Dermis lymphatic vessel endothelial cell (primary cell): Measurements from ENCODE around the gene GOLGA8M. TPM values are rescaled to one million over a fixed set of nuclear protein-coding genes. Genes with fewer than 3 reads are reported as not detected.

Source experiments
- total RNA-seq: library from RNA; depleted of rRNA; stranded (reverse); fragments of >200 nt; gene quantifications from 2 replicates; pipeline ENCODE4 v1.2.1, GENCODE V29; 2014

The GOLGA8M gene, protein sequence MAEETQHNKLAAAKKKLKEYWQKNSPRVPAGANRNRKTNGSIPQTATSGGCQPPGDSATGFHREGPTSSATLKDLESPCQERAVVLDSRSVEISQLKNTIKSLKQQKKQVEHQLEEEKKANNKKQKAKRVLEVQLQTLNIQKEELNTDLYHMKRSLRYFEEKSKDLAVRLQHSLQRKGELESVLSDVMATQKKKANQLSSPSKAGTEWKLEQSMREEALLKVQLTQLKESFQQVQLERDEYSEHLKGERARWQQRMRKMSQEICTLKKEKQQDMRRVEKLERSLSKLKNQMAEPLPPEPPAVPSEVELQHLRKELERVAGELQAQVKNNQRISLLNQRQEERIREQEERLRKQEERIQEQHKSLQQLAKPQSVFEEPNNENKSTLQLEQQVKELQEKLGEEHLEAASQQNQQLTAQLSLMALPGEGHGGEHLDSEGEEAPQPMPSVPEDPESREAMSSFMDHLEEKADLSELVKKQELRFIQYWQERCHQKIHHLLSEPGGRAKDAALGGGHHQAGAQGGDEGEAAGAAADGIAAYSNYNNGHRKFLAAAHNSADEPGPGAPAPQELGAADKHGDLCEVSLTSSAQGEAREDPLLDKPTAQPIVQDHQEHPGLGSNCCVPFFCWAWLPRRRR
- 1.2 and 4.4 TPM in 2 replicates for total RNA-seq

GRCh38 chr15:28712270-28712669, at the start of gene GOLGA8M:
GOLGA8M (minus strand) TSS chr15:28712421; CDS start chr15:28712323, 98 bp downstream.

Other genes starting within 250 kb of the GOLGA8M start
- gene GOLGA8G, start 179.4 kb downstream of the GOLGA8M start, total RNA-seq, result not detected in 2 replicates
- gene GOLGA6L25, start 158.9 kb downstream of the GOLGA8M start, total RNA-seq, result not detected in 2 replicates
- gene GOLGA6L7, start 136.2 kb upstream of the GOLGA8M start, total RNA-seq, result not detected in 2 replicates
- 40.9 and 41.3 TPM in 2 replicates for gene APBA2, start 173.6 kb upstream of the GOLGA8M start, total RNA-seq